ENCODE results near the gene ZNF217.
"Not testable (repeated sequence)": the region's sequence is repeated elsewhere in the genome, so short reads cannot be mapped to it uniquely, and the experiment has no call there.

DNA sequence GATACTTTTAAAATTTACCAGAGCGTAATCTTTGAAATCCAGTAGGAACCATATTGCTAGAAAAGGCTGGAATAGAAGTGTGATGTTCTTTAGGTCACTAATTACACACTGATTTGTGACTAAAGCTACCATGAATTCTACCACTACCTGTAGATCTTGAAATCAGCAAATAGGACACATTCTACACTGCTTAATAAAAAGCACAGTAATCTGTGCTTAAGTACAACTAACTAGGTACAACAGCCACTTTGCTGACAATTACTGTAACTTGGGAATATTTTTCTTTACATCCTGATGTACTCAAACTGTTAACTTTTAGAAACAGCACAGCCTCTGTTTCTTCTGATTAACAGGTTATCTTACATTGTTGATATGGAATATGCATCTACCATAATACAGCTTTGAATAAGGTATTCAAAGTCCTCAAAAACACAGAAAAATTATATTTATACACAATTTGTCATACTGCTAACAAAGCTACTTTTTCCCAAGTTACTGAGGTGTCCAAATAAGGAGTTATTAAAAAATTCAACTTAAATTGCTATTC is 6.4 kb downstream of the ZNF217 start:
- not testable (repeated sequence) for TF ChIP-seq PAX8 (IDR thresholded peaks at IDR 0.05); POLR2A (IDR thresholded peaks at IDR 0.05; ENCODE audit: low read depth, low read length); BCLAF1 (IDR thresholded peaks at IDR 0.05); EZH2 (IDR thresholded peaks at IDR 0.05; ENCODE audit: borderline replicate concordance, control insufficient read depth, low read depth, low read length); NR2C1 (IDR thresholded peaks at IDR 0.05); SUZ12 (IDR thresholded peaks at IDR 0.05; ENCODE audit: unreplicated experiment); MYC (IDR thresholded peaks at IDR 0.05; ENCODE audit: insufficient read depth, insufficient read length, insufficient replicate concordance, low read length, severe bottlenecking)

All from GM12878 (cell line).